Activated T-helper 9 cell treated with anti-CD3 and anti-CD28 coated beads, Interleukin-2, amount 50 U/mL, for 16 hours (primary cell): ENCODE measurements around the gene EIF4EBP3.
"Not testable (repeated sequence)": the region's sequence is repeated elsewhere in the genome, so short reads cannot be mapped to it uniquely, and the experiment has no call there.

ENCODE experiments used
- DNase-seq: peaks from one replicate; pipeline ENCODE4 v3.0.0-alpha.2; 2020; ENCODE audit warnings: low read depth

EIF4EBP3 gene

GRCh38 chr5:140579188-140579747 lies 31.8 kb downstream of the EIF4EBP3 start:
- not testable (repeated sequence) for DNase-seq

- DNase-seq, result no peak
These were observed 40.0 kb downstream of the EIF4EBP3 start for GRCh38 chr5:140587495-140587894.

- DNase-seq, result no peak
These were observed 41.0 kb downstream of the EIF4EBP3 start for GRCh38 chr5:140588311-140589070.

GRCh38 chr5:140590861-140591260 lies 43.4 kb downstream of the EIF4EBP3 start:
- no peak for DNase-seq

GRCh38 chr5:140591747-140592372 lies 44.4 kb downstream of the EIF4EBP3 start:
- no peak for DNase-seq

- not testable (repeated sequence) for DNase-seq
These were observed 45.6 kb downstream of the EIF4EBP3 start for GRCh38 chr5:140593070-140593469.

- DNase-seq, result no peak
These were observed 46.7 kb downstream of the EIF4EBP3 start for GRCh38 chr5:140594169-140594568.

- DNase-seq, result no peak
These were observed 48.3 kb downstream of the EIF4EBP3 start for GRCh38 chr5:140595538-140596300.

GRCh38 chr5:140596321-140596741 lies 48.9 kb downstream of the EIF4EBP3 start:
- DNase-seq, result no peak

GRCh38 chr5:140598836-140599235 lies 51.4 kb downstream of the EIF4EBP3 start:
- DNase-seq, result no peak
